Spleen (tissue), 7 donors: ENCODE results near the gene POLA1.

Source experiments
- CTCF ChIP-seq, 11 experiments: fragments of 200-600 bp in 7 of 11; fragments of 450-650 bp in 4 of 11; sonication (generic) in 4 of 11; IDR thresholded peaks in 8 of 11; conservative IDR thresholded peaks in 3 of 11; 1 replicate in 7 of 11; 2 replicates in 4 of 11; pipeline versions ENCODE4 v1.4.0 to v1.8.0; 2016 to 2021; ENCODE audit warnings: antibody characterized with exemption in 11 of 11, inconsistent platforms in 4 of 11, mild to moderate bottlenecking in 1 of 11
- POLR2A ChIP-seq, 3 donors: fragments of 450-650 bp; IDR thresholded peaks; one replicate each; pipeline ENCODE4 v1.5.1; 2017; ENCODE audit warnings: antibody characterized with exemption in 3 of 3, mild to moderate bottlenecking in 1 of 3
- POLR2AphosphoS5 ChIP-seq, 3 donors: sonication (generic); formaldehyde crosslinking; IDR thresholded peaks; one replicate each; pipeline ENCODE4 v1.5.1; 2017; ENCODE audit warnings: antibody characterized with exemption in 3 of 3
- donor health status: DM: no; HTN: no; CAD: no; lungs with moderate emphysema.
- donor health status: DM: no; HTN: no; CAD: no.
- donor health status: DM: no; HTN: no; CAD: no.

- no peak for TF ChIP-seq CTCF (IDR thresholded peaks at IDR 0.05 in 8 of 11, conservative IDR thresholded peaks at IDR 0.05 in 3 of 11)
- no peak for TF ChIP-seq POLR2A (IDR thresholded peaks at IDR 0.05)
- TF ChIP-seq POLR2AphosphoS5 (IDR thresholded peaks at IDR 0.05): no peak
Observed at GRCh38 chrX:25005382-25006185, 311.9 kb downstream of the POLA1 start.
